GM21576 (cell line): ENCODE data around the gene DYRK1A.

ENCODE experiments used
- ATAC-seq: cut with Tn5 transposase; IDR thresholded peaks from one replicate; pipeline ENCODE4 v1.9.1; 2021; ENCODE audit warnings: mild to moderate bottlenecking, moderate library complexity; ENCODE audit not compliant: unreplicated experiment

Gene DYRK1A

GRCh38 chr21:37414292-37415253 is 48.0 kb downstream of the DYRK1A start:
- ATAC-seq, result no peak

GRCh38 chr21:37415939-37416338 is 49.4 kb downstream of the DYRK1A start:
- no peak for ATAC-seq

DNA sequence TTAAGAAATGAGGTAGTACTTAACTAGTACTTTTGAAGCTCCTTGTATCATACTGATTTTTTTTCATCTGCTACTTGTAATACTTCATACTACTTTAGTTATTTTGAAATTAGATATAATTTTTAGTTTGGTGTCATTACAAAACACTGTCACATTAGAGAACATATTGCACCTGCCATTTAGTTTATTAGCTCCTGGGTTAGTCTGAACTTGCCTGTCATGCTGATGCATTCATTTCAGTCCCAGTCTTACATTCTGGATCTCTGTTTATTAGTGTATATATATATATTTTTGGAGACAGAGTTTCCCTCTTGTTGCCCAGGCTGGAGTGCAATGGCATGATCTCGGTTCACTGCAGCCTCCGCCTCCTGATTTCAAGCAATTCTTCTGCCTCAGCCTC is 50.3 kb downstream of the DYRK1A start:
- no peak for ATAC-seq

GRCh38 chr21:37419228-37419906 is 52.8 kb downstream of the DYRK1A start:
- no peak for ATAC-seq

- no peak for ATAC-seq
Observed at GRCh38 chr21:37421306-37421705, 54.7 kb downstream of the DYRK1A start.

DNA sequence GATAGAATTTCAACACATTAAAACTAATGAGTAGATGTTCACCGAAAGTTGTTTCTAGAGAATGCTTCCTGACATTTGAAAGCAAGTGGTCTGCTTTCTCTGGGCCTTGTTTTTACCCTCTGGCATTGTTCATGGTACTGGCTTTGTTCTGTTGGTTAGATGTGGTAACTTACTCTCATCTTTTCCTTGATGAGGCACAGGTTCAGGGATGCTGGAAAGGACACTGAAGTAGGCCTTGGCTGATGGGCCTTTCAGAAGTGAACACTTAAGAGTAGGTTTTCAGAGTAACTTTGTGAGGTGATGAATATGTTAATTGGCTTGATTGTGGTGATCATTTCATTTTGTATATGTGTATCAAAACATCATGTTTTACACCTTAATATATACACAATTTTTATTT is 55.8 kb downstream of the DYRK1A start:
- no peak for ATAC-seq

GRCh38 chr21:37423103-37423502 is 56.5 kb downstream of the DYRK1A start:
- no peak for ATAC-seq

GRCh38 chr21:37424396-37424795 is 57.8 kb downstream of the DYRK1A start:
- no peak for ATAC-seq

- ATAC-seq, result no peak
Observed at GRCh38 chr21:37425001-37425400, 58.4 kb downstream of the DYRK1A start.

- ATAC-seq, result no peak
Observed at GRCh38 chr21:37425684-37426083, 59.1 kb downstream of the DYRK1A start.

DNA sequence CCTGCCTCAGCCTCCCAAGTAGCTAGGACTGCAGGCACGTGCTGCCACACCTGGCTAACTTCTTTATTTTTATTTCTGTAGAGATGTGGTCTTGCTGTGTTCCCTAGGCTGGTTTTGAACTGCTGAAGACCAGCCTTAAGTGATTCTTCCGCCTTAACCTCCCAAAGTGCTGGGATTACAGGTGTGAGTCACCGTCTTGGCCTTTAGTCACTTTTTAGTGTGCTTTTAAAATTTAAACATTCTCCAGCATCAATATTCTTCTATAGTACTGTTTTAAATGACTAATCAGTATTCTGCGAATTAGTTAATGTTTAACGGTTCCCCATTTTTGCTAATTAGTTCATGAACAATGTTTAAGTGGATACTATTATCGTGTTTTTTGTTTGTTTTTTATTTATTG is 60.6 kb downstream of the DYRK1A start:
- ATAC-seq, result no peak

GRCh38 chr21:37429356-37429755 is 62.8 kb downstream of the DYRK1A start:
- no peak for ATAC-seq

DNA sequence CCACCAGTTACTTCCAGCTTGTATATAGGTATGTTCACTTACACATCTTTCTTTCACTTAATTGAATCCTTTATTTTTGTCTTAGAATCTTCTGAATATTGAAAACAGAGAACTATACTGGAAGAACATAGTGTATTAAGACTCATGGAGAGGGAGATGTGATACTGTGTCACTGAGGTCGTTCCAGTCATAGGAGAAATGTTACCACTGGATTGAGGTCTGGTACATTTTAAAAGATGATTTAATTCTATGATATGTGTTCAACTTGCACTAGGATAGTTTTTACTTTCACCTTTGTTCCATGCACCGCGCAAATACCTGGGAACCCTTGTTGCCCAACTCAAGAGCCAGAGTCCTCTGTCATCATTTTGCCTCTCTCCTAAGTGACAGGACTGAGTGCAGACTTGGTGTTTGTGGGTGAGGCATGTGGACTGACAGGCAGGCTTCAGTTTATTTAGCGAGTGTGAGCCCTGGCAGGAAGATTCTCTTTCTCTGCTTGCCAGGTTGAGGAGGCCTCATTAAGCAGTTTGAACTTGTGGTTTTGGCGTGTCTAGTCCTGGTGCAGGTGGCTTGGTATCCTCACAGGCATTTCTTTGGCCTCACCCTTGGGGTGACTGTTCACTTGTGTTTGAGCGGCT is 63.7 kb downstream of the DYRK1A start:
- no peak for ATAC-seq

DNA sequence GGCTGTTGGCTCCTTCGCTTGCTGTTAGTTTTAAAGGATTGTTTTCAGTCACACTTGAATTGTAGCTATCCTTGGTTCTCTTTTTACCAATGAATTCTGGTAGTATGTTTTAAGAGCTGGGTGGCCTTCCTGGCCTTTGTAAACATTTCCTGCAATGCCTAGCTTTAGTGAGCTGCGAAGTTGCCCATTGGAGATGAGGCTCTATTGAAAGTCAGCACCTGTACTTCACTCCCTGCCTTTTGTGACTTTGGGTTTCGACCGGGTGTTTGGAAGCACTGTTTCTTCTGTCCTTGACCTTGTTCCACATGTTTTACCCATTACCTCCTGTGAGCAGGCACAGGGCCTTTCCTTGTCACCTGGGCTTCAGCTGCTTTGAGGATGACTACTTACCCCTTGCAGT is 64.7 kb downstream of the DYRK1A start:
- ATAC-seq, result no peak

DNA sequence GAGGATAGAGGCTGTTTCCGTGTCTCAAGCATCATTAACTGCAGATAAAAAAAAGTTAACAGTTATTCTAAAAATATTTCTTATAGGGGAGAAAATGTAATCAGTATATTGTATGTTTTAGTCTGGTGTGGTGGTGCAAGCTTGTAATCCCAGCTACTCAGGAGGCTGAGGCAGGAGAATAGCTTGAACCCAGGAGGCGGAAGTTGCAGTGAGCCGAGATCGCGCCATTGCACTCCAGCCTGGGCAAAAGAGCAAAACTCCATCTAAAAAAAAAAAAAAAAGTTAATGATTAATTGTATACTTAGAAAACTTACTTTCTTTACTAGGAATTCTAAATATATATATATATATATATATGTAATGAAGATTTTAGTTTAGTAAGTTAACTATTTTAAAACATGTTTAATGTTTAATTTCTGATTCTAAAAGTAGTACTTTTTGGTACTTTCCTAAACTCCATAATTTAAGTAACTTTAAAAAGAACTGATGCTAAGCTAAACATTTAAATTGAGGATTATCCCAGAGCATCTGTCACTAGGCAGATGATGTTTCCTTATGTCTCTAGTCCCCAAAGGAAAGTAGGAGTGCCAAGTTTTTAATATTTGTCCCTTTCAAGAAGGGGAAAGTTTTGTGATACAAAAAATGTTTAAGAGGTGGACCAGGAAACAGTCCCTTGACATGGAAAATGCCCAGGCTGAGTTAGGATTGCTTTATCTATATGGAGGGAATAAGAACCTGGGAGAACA is 66.3 kb downstream of the DYRK1A start:
- no peak for ATAC-seq

GRCh38 chr21:37433456-37433840 is 66.9 kb downstream of the DYRK1A start:
- ATAC-seq, result no peak

DNA sequence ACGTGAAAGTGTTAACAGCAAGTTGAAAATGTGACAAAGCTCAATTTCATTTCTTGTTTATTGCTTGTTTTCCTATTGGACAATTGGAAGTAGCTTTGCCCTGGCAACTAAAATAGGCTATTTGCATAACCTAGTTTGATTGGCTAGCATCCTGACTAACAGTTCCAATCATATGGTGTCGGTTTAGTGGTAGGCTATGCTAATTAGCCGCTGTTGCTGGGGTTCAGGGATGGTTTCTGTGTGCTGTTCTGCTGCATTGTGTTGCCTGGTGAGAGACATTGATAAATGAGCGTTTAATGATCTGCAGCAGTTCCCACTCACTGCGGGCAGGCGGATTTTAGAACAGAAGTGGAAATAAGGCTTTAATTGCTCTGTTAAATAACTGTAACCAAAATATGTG is 68.5 kb downstream of the DYRK1A start:
- no peak for ATAC-seq

- ATAC-seq, result no peak
Observed at GRCh38 chr21:37435711-37436110, 69.1 kb downstream of the DYRK1A start.

DNA sequence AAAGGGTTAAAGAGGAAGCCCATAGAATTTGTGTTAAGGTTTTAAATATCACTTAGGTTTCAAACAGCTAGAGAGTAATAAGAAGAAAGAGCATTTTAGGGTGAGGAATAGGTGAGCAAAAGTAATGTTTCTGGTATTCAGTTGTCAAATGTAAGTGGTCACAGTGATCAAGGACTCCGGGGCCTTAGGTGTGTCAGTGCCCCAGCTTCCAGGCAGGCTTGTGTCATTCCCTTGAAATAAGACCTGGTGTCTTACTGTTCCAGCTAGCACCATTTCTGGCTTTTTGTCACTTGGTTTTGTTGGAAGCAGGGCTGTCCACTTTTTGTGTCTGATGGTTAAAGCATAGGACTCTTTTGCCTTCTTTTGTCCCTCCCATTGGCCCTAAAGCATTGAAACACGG is 69.6 kb downstream of the DYRK1A start:
- no peak for ATAC-seq

DNA sequence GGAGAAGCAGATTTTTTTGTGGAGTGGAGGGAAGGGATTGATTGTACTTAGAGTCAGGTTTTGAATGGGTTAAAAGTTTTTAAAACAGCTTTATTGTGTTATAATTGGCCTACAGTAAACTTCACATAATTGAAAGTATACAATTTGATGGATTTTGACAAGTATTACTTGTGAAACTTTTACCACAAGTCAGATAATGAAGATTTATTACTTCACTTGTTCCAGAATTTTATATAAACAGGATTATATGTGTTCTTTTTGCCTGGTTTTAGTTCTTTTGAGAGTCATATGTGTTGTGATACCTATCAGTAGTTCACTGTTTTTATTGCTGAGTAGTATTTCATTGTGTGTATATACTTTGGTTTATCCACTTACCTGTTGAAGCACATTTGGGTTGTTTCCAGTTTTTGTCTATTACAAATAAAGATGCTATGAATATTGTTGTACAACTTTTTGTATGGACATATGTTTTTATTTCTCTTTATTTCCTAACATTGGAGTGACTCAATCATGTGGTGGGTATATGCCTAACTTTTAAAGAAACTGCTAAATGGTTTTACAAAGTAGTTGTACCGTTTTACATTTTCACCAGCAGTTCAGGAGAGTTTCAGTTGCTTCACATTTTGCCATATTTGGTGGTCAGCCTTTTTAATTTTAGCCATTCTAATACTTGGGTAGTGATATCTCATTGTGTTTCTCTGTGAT is 71.0 kb downstream of the DYRK1A start:
- ATAC-seq, result no peak
